ENCODE measurements around the gene HLA-DQA1.

- TF ChIP-seq CTCF (IDR thresholded peaks at IDR 0.05) (no peak), POLR2A (IDR thresholded peaks at IDR 0.05) (no peak)
Observed at GRCh38 chr6:32610682-32611296, 26.4 kb upstream of the HLA-DQA1 start.
